Right ventricle myocardium superior (tissue), 1 donor: ENCODE measurements around the gene TNRC6C. TPM values are rescaled to one million over a fixed set of nuclear protein-coding genes. Genes with fewer than 3 reads are reported as not detected.
A peak's percentile ranks its signal among the peaks of the same experiment; 100 is the strongest.

Experiments
- ATAC-seq: fragments of 200-7000 bp; cut with Tn5 transposase; one replicate; pipeline ENCODE4 v1.9.1; 2020; ENCODE audit warnings: mild to moderate bottlenecking; ENCODE audit not compliant: poor library complexity
- DNase-seq: peaks from one replicate; pipeline ENCODE4 v3.0.0-alpha.2; 2020
- intact Hi-C: fragments of 100-400 bp; cut with DNase I; formaldehyde crosslinking; loops from one replicate; pipeline ENCODE4 v1.11.2; 2022
- total RNA-seq: library from RNA; stranded (reverse); fragmentation: NEBNext Ultra II Directional; extraction: Animal tissue kit (Norgen Biotek cat#: 25700); gene quantifications from one replicate; pipeline ENCODE4 v1.2.1, GENCODE V29; 2021
- donor health status: DM: no; HTN: yes; CAD: no; lungs with severe emphysema.

Gene TNRC6C
- total RNA-seq, 1 donor from 2014 or later = 17.8 TPM

- intact Hi-C loops = no loop called here
- no peak for DNase-seq
- ATAC-seq = peak; percentile 28
These were observed 131.2 kb downstream of the TNRC6C start for GRCh38 chr17:78089576-78090281.

GRCh38 chr17:78092794-78093324, 134.4 kb downstream of the TNRC6C start:
- no peak for ATAC-seq

GRCh38 chr17:78095035-78095434, 136.5 kb downstream of the TNRC6C start:
- intact Hi-C loops = no loop called here
- DNase-seq (no peak), ATAC-seq (no peak)

More at GRCh38 chr17:78092794-78093324, 134.4 kb downstream of the TNRC6C start:
- intact Hi-C loops = no loop called here
- DNase-seq = no peak

- DNase-seq = no peak
- intact Hi-C loops = no loop called here
- no peak for ATAC-seq
These were observed 137.6 kb downstream of the TNRC6C start for GRCh38 chr17:78096093-78096492.

- intact Hi-C loops = no loop called here
- DNase-seq (no peak), ATAC-seq (no peak)
These were observed 142.6 kb downstream of the TNRC6C start for GRCh38 chr17:78101112-78101511.

GRCh38 chr17:78101542-78101941, 143.0 kb downstream of the TNRC6C start:
- ATAC-seq = no peak
- intact Hi-C loops = no loop called here
- no peak for DNase-seq

- DNase-seq (no peak), ATAC-seq (no peak)
- intact Hi-C loops = no loop called here
These were observed 144.8 kb downstream of the TNRC6C start for GRCh38 chr17:78103311-78103710.

GRCh38 chr17:78104540-78104941, 146.0 kb downstream of the TNRC6C start:
- intact Hi-C loops = no loop called here
- no peak for ATAC-seq
- no peak for DNase-seq

- no peak for DNase-seq
- peak; percentile 28 for ATAC-seq
- intact Hi-C loops = no loop called here
These were observed 146.6 kb downstream of the TNRC6C start for GRCh38 chr17:78105101-78105500.

GRCh38 chr17:78105551-78105950, 147.0 kb downstream of the TNRC6C start:
- intact Hi-C loops = no loop called here
- DNase-seq (no peak), ATAC-seq (no peak)

- ATAC-seq (no peak), DNase-seq (no peak)
- intact Hi-C loops = no loop called here
These were observed 147.7 kb downstream of the TNRC6C start for GRCh38 chr17:78106211-78106610.

GRCh38 chr17:78107457-78107856, 149.0 kb downstream of the TNRC6C start:
- intact Hi-C loops = no loop called here
- ATAC-seq (no peak), DNase-seq (no peak)

- DNase-seq (no peak), ATAC-seq (no peak)
- intact Hi-C loops = no loop called here
These were observed 149.6 kb downstream of the TNRC6C start for GRCh38 chr17:78107976-78108725.

GRCh38 chr17:78108726-78109488, 150.4 kb downstream of the TNRC6C start:
- DNase-seq (no peak), ATAC-seq (peak; percentile 21)
- intact Hi-C loops = no loop called here

GRCh38 chr17:78109489-78109761, 150.9 kb downstream of the TNRC6C start:
- ATAC-seq = no peak
- no peak for DNase-seq
- intact Hi-C loops = no loop called here

- ATAC-seq (peak; percentile 11), DNase-seq (no peak)
- intact Hi-C loops = loop anchor here (5.0 to 10.0 kb wide), 2 partner anchors 142 to 314 kb away; no protein-coding TSS in a partner anchor
These were observed 152.0 kb downstream of the TNRC6C start for GRCh38 chr17:78110363-78111015.

GRCh38 chr17:78111016-78111726, 152.7 kb downstream of the TNRC6C start:
- ATAC-seq (no peak), DNase-seq (no peak)
- intact Hi-C loops = loop anchor here (5.0 to 10.0 kb wide), 2 partner anchors 141 to 314 kb away; no protein-coding TSS in a partner anchor
